T-helper 9 cell (primary cell): ENCODE results near the gene KIF26B.

Experiments
- DNase-seq: peaks from one replicate; pipeline ENCODE4 v3.0.0-alpha.2; 2020

KIF26B gene

GRCh38 chr1:245538671-245539070 is 383.9 kb downstream of the KIF26B start:
- no peak for DNase-seq

- DNase-seq, result no peak
Measured at GRCh38 chr1:245541369-245541768, 386.6 kb downstream of the KIF26B start.

GRCh38 chr1:245542365-245542764 is 387.6 kb downstream of the KIF26B start:
- no peak for DNase-seq

GRCh38 chr1:245544236-245544635 is 389.5 kb downstream of the KIF26B start:
- DNase-seq, result no peak

- DNase-seq, result no peak
Measured at GRCh38 chr1:245546875-245547274, 392.1 kb downstream of the KIF26B start.

- DNase-seq, result no peak
Measured at GRCh38 chr1:245549996-245550719, 395.4 kb downstream of the KIF26B start.

GRCh38 chr1:245550720-245551043 is 395.9 kb downstream of the KIF26B start:
- DNase-seq, result no peak

- DNase-seq, result no peak
Measured at GRCh38 chr1:245551536-245551935, 396.8 kb downstream of the KIF26B start.

- DNase-seq, result no peak
Measured at GRCh38 chr1:245552331-245552730, 397.5 kb downstream of the KIF26B start.

- DNase-seq, result no peak
Measured at GRCh38 chr1:245556057-245556456, 401.3 kb downstream of the KIF26B start.

GRCh38 chr1:245558069-245558468 is 403.3 kb downstream of the KIF26B start:
- DNase-seq, result no peak

- DNase-seq, result no peak
Measured at GRCh38 chr1:245560316-245560859, 405.6 kb downstream of the KIF26B start.

GRCh38 chr1:245561665-245562234 is 407.0 kb downstream of the KIF26B start:
- no peak for DNase-seq

- DNase-seq, result no peak
Measured at GRCh38 chr1:245566134-245566533, 411.3 kb downstream of the KIF26B start.

- no peak for DNase-seq
Measured at GRCh38 chr1:245566952-245567351, 412.2 kb downstream of the KIF26B start.

GRCh38 chr1:245571815-245572294 is 417.1 kb downstream of the KIF26B start:
- no peak for DNase-seq

GRCh38 chr1:245572709-245573108 is 417.9 kb downstream of the KIF26B start:
- DNase-seq, result no peak

GRCh38 chr1:245575710-245576109 is 420.9 kb downstream of the KIF26B start:
- DNase-seq, result no peak

- DNase-seq, result no peak
Measured at GRCh38 chr1:245576323-245576722, 421.5 kb downstream of the KIF26B start.

GRCh38 chr1:245577191-245578157 is 422.7 kb downstream of the KIF26B start:
- DNase-seq, result no peak

- no peak for DNase-seq
Measured at GRCh38 chr1:245578308-245578707, 423.5 kb downstream of the KIF26B start.

GRCh38 chr1:245578771-245579170 is 424.0 kb downstream of the KIF26B start:
- no peak for DNase-seq

GRCh38 chr1:245579881-245580280 is 425.1 kb downstream of the KIF26B start:
- DNase-seq, result no peak
